NCI-H526 treated with DMSO at 0.1 percent for 48 hours (cell line): ENCODE measurements around the gene LCLAT1.

Experiments used
- DNase-seq: peaks from one replicate; lab custom pipeline; 2025; lab: John Stamatoyannopoulos, UW

The LCLAT1 gene

DNA sequence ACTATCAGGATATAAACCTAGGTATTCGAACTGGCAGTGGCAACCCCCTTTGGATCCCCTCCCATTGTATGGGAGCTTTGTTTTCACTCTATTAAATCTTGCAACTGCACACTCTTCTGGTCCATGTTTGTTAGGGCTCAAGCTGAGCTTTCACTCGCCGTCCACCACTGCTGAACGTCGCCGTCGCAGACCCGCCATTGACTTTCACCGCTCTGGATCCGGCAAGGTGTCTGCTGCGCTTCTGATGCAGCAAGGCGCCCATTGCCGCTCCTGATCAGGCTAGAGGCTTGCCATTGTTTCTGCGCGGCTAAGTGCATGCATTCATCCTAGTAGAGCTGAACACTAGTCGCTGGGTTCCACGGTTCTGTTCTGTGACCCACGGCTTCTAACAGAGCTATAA is 69.1 kb downstream of the LCLAT1 start:
- DNase-seq = no peak

DNA sequence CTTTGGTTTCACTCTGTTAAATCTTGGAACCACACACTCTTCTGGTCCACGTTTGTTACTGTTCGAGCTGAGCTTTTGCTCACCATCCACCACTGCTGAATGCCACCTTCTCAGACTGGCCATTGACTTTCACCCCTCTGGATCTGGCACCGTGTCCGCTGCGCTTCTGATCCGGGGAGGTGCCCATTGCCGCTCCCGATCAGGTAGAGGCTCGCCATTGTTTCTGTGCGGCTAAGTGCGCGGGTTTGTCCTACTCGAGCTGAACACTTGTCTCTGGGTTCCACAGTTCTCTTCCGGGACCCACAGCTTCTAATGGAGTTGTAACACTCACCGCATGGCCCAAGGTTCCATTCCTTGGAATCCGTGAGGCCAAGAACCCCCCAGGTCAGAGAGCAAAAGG is 72.8 kb downstream of the LCLAT1 start:
- no peak for DNase-seq

DNA sequence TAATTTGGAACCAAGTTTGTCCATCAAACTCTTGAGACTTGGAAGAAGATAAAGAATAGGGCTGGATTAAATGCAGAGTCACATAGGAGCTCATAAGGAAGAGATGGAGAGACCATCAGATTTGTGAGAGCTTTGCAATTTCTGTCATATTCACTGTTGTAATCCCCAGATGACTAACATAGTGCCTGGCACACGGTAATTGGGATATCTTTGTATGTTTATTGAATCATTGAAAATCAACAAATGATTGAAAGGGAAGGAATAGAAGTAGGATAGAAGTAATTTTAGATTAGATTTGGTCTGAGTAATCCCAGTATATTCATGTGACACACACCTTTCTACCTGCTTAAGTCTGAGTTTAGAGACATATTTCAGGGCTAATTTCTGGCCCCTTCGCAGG is 75.4 kb downstream of the LCLAT1 start:
- DNase-seq = no peak

DNA sequence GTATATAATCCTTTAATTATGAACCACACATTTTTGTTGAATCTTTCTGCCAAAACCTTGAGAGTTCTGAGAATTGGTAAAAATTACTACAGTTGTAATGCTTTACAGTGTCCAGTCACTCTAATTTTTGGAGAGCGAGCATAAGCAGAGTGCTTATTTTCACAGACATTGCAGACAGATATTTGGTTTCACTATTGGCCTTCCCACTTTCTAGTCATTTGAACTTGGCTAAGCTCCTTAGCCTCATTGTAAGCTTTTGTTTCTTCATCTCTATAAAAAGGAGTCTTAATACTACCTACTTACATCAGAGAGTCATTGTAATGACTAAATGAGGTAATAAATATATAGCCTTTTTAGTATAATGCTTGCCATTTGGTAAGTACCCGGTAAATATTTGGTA is 80.4 kb downstream of the LCLAT1 start:
- DNase-seq = no peak

DNA sequence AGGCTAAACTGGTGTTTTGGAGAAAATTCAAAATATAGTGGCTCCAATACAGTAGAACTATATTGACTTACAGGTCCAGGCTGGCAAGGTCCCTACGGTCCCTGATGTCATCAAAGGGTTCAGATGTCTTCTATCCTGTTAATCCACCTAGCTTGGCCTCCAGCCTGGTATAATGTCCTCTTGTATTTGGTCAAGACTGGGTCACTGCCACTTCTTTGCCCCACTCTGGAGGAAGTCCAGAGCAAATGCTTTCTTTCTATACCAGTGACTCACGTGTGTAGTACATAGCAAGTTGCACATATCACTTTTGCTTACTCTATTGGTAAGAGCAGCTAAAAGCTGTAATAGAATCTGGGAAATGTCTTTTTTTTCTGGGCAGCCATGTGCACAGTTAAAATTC is 80.8 kb downstream of the LCLAT1 start:
- DNase-seq = no peak

GRCh38 chr2:30530346-30530745 is 83.3 kb downstream of the LCLAT1 start:
- DNase-seq = no peak

- no peak for DNase-seq
Measured at GRCh38 chr2:30541680-30542079, 94.6 kb downstream of the LCLAT1 start.

DNA sequence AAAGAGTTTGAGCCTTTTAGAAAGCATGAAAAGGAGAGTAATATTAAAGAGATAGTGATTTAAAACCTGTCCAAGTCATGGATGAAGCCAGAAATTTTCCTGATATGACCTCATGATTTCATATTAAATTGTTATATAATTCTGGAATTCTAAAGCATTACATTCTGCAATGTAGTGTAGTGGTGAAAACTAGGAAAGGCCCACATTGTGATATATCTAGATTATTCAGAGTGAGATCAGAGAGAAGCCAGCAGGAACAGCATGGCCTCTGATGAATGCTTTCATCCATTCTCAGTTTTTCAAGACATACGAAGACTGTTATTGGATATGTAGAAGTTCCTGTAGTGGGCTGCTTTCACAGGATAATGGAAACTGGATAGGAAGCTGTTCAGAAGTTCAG is 98.8 kb downstream of the LCLAT1 start:
- DNase-seq = no peak

GRCh38 chr2:30548386-30548785 is 101.3 kb downstream of the LCLAT1 start:
- DNase-seq = no peak

GRCh38 chr2:30549096-30549495 is 102.0 kb downstream of the LCLAT1 start:
- no peak for DNase-seq

GRCh38 chr2:30559544-30560275 is 112.7 kb downstream of the LCLAT1 start:
- no peak for DNase-seq

- no peak for DNase-seq
Measured at GRCh38 chr2:30561349-30561748, 114.3 kb downstream of the LCLAT1 start.

DNA sequence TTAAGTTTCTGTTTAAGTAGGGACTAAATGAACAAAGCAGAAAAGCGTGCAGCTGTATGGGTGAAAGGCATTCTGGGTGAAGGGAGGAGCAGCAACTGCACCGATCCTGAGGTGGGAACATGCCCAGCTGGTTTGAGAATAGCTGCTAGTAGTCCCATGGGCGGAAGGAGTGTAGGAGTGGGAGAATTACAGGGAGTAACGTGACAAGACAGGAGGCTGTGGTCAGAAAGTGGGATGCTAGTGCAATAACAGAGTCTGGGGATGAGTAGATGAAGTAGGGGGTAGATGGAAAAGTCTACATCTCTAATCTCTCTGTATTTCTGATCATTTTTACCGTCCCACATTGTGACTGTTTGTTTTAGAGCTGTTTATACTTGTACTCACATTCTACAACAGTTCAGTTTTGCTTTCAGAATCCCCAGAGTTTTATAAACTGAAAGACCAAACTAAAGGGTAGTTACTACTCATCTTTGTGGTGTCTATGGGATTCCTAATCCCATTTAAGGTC is 118.9 kb downstream of the LCLAT1 start:
- DNase-seq = no peak

GRCh38 chr2:30566631-30567030 is 119.6 kb downstream of the LCLAT1 start:
- no peak for DNase-seq

DNA sequence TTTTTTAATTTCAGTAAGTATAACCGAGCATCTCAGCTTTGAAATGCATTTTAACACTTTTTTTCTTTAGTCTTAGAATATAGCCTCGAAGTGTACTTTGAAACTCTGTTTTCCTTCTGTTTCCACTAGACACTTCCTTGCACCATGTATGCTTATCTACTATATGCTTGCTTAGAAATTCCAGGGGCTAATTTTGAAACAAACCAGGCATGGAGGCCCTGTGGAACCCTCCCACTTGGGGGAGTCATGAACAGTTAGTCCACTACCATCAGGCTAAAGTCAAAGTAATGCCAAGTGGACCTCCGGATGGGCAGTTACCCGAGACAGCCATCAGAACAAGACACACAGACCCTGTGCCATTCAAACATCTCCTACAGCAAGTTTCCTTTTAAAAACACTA is 120.3 kb downstream of the LCLAT1 start:
- no peak for DNase-seq

GRCh38 chr2:30569946-30570345 is 122.9 kb downstream of the LCLAT1 start:
- no peak for DNase-seq

GRCh38 chr2:30577151-30577550 is 130.1 kb downstream of the LCLAT1 start:
- DNase-seq = no peak

DNA sequence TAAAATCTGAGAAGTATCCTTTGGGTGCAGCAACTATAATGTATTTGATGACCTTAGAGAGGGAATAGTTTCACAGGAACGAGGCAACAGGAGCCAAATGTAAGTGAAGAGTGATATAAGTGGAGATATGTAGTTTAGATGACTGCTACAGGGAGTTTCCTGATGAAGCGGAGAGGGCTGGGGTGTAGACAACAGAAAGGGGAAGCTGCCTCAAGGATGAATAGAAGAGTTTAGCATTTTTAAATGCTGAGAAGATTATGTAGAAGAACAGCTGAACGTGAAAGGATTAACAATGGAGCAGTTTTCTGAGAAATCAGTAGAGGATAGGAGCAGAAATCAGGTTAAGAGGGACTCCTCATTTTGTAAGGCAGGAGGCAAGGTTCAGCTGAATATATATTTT is 133.3 kb downstream of the LCLAT1 start:
- DNase-seq = no peak

DNA sequence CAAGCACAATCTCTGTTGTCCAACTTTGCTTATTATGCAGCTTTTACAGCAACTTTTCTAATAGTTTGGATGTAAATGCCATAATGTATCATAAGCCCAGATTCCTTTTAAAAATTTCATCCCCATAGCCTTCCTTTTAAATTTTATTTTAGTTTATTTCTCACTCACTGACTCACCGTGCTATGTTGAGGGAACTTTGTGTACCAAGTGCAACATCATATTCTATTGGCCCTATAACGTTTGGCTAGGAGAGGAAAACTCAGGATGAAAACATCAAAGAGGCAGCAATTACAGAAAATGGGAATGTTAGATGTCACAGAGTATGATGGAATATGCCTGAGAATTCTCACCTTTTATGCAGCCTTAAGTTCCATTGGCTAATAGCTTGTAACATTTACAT is 135.5 kb downstream of the LCLAT1 start:
- no peak for DNase-seq

GRCh38 chr2:30583204-30583749 is 136.2 kb downstream of the LCLAT1 start:
- no peak for DNase-seq

DNA sequence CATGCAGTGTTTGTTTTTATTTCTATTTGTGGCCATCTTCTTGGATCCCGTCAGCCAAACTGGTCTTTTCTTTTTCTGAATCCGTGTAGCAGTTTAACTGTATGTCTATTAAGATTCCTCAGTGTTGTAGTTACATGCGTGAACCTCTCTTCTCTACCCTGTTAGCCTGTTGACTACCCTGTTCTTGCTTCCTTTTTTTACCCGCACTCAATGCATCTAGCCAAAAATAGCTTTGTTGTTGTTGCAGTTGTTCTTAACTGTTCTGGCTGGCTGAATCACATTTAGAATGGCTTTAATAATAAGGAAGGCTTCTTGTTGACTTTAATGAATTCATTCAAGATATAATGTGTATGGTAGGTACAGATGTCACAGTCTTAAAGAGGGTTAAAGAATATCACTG is 137.1 kb downstream of the LCLAT1 start:
- DNase-seq = no peak

DNA sequence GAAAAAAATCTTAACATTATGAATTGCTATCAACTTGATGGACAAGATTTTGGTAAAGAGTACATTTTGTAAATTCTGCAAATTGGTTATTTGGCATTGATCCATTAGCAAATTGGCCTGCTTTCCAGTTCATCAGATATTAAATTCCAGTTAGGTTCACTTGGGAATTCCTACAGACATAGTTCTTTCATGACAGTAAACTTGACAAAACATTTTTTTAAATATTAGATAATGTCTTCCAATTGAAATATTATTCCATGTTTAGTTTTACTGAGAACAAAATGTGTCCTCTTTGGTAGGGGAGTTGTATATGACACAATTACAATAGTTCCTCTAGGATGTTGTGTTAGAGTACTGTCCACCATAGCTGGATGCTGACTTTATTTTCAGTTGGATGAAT is 141.9 kb downstream of the LCLAT1 start:
- no peak for DNase-seq

DNA sequence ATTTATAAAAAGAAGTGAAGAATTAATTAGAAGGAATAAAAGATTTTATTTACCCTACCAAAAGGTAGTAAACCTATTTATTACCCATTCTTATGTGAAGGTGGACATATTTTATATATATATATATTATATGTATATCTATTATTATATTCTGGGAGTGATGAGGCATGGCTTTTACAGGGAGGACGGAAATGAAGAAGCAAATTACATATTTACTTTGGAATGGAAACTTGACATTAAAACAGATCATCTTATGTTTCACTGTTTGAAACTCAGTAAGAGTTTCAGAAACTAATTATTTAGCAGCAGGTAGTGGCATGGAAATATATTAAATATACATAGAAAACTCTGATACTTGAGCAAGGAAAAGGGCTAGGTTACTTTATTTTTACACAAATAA is 143.4 kb downstream of the LCLAT1 start:
- no peak for DNase-seq

DNA sequence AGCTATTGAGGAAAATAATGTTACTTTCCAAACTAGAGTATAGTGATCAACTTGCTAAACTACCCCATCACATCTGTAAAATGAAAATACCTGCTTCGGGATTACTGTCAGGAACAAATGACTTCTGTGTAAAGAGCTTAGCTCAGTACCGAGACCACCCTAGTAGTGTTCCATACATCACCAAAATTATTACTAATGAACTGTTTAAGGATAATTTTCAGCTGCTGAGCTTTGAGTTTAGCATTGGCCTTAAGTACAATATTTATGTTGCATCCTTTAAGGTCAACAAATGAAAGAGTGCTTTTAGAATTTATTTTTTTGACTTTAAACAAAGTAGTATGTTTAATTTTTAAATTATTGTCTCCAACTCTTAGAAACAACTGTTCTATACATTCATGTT is 144.1 kb downstream of the LCLAT1 start:
- no peak for DNase-seq
